PC-3 (cell line): Measurements from ENCODE around the gene STUB1. TPM values are rescaled to one million over a fixed set of nuclear protein-coding genes. Genes with fewer than 3 reads are reported as not detected.

ENCODE experiments used
- ATAC-seq: fragments of 200-7000 bp; cut with Tn5 transposase; 2 replicates; pipeline ENCODE4 v1.9.1; 2020; ENCODE audit warnings: mild to moderate bottlenecking, moderate library complexity
- BruUV-seq: library from RNA; stranded (reverse); fragments of 400-500 nt; replicated peaks from 2 replicates; lab custom pipeline; 2021; lab: Mats Ljungman, UMichigan
- CTCF ChIA-PET: fragments of 300-600 bp; sonication (Branson Sonifier 250); formaldehyde crosslinking; loops from one replicate; lab custom pipeline; 2022; ENCODE audit warnings: antibody characterized with exemption; lab: Charles Lee
- POLR2A ChIA-PET: fragments of 300-600 bp; sonication (Branson Sonifier 250); formaldehyde crosslinking; loops from one replicate; lab custom pipeline; 2022; ENCODE audit warnings: antibody characterized with exemption; ENCODE audit not compliant: unreplicated experiment; lab: Charles Lee
- DNase-seq: peaks from one replicate; pipeline ENCODE4 v3.0.0-alpha.2; 2015
- H2AFZ ChIP-seq: fragments of 300-600 bp; sonication (generic); 2 replicates; pipeline ENCODE4 v1.6.0; 2016; ENCODE audit warnings: antibody characterized with exemption, low read length
- H3F3A ChIP-seq: fragments of 300-600 bp; sonication (generic); one replicate; pipeline ENCODE4 v1.6.0; 2017; ENCODE audit warnings: antibody characterized with exemption, low read length, control low read depth, mild to moderate bottlenecking; ENCODE audit not compliant: unreplicated experiment
- H3K27ac ChIP-seq: fragments of 300-600 bp; sonication (generic); 2 replicates; pipeline ENCODE4 v1.5.1; 2016; ENCODE audit warnings: mild to moderate bottlenecking, low read length
- H3K27me3 ChIP-seq: fragments of 300-600 bp; sonication (generic); 2 replicates; pipeline ENCODE4 v1.6.1; 2016; ENCODE audit warnings: low read length, mixed read lengths
- H3K36me3 ChIP-seq: fragments of 300-600 bp; sonication (generic); 2 replicates; pipeline ENCODE4 v1.6.1; 2016; ENCODE audit warnings: low read depth, mixed run types, low read length, mixed read lengths
- H3K4me1 ChIP-seq: fragments of 300-600 bp; sonication (generic); 2 replicates; pipeline ENCODE4 v1.5.1; 2016; ENCODE audit warnings: low read length; ENCODE audit not compliant: insufficient read depth
- H3K4me2 ChIP-seq: fragments of 300-600 bp; sonication (generic); 2 replicates; pipeline ENCODE4 v1.6.0; 2016; ENCODE audit warnings: low read length
- H3K4me3 ChIP-seq: fragments of 300-600 bp; sonication (generic); 2 replicates; pipeline ENCODE4 v1.5.1; 2016; ENCODE audit warnings: mild to moderate bottlenecking, low read length, mixed read lengths
- H3K79me2 ChIP-seq: fragments of 300-600 bp; sonication (generic); 2 replicates; pipeline ENCODE4 v1.6.1; 2017; ENCODE audit warnings: low read length, mixed read lengths
- H3K9ac ChIP-seq: fragments of 300-600 bp; sonication (generic); 2 replicates; pipeline ENCODE4 v1.6.0; 2016; ENCODE audit warnings: mild to moderate bottlenecking, low read length
- H3K9me2 ChIP-seq: fragments of 300-600 bp; sonication (generic); replicated peaks from 2 replicates; pipeline ENCODE4 v1.6.1; 2016; ENCODE audit warnings: mixed run types, low read length, mixed read lengths
- H3K9me3 ChIP-seq: fragments of 300-600 bp; sonication (generic); 2 replicates; pipeline ENCODE4 v1.6.1; 2016; ENCODE audit warnings: low read length, mixed read lengths
- H4K20me1 ChIP-seq: fragments of 300-600 bp; sonication (generic); 2 replicates; pipeline ENCODE4 v1.6.1; 2016; ENCODE audit warnings: low read length, mixed read lengths
- CTCF ChIP-seq: fragments of 300-600 bp; sonication (generic); conservative IDR thresholded peaks from 2 replicates; pipeline ENCODE4 v1.5.1; 2017; ENCODE audit warnings: antibody characterized with exemption, low read depth, mild to moderate bottlenecking, low read length
- EZH2 ChIP-seq: fragments of 300-600 bp; sonication (generic); IDR thresholded peaks from one replicate; pipeline ENCODE4 v1.6.1; 2017; ENCODE audit warnings: antibody characterized with exemption, mild to moderate bottlenecking, low read length; ENCODE audit not compliant: unreplicated experiment
- EZH2phosphoT487 ChIP-seq: fragments of 300-600 bp; sonication (generic); IDR thresholded peaks from 2 replicates; pipeline ENCODE4 v1.6.1; 2018; ENCODE audit warnings: mild to moderate bottlenecking, antibody characterized with exemption, low read length, borderline replicate concordance
- intact Hi-C: fragments of 100-400 bp; cut with micrococcal nuclease; formaldehyde crosslinking; loops from 2 replicates; pipeline ENCODE4 v1.9.0; 2023
- total RNA-seq: library from RNA; depleted of rRNA; stranded (reverse); fragments of >200 nt; gene quantifications from 2 replicates; pipeline ENCODE4 v1.2.3, GENCODE V29; 2014

STUB1 gene
- total RNA-seq, 1 experiment from 2014 or later: 152 TPM

DNA sequence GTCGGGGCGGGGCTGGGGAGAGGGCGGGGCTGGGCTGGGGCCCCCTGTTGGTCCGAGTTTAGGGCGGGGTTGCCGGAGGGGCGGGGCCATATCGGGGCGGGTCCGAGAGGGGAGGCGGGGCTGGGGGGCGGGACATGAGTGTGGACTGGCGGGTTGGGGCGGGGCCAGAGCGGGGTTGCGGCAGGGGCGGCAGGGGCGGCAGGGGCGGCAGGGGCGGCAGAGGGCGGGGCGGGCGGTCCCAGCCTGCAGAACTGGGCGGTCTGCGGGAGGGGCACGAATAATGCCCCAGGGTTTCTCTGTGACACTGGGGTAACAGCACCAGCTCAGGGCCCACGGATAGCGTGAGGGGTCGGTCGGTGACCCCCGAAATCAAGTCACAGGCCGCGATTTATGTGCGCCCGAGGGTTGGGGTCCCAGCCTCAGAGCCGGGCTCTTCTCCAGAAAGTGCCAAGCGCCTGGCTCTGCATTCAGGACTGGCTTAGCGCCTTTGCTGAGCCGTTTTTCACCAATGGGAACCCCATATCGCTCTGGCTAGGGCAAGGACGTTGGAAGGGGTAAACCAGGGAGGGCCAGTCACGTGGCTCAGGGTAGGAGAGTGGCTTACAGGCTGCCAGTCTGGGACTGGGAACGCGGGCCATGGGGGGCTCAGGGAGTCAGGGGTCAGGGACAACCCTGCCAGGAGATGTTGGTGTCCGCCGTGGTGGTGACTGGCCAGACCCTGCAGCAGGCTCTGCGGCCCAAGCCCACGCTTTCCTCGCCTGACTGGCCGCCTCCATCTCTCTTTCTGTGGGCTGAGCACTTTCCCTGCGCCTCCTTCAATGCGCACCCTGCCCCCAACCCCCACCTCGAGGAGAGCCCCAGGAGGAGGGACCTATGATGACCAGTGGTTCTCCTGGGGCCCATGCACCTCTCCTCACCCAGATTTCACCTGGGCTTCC is 42.9 kb upstream of the STUB1 start:
- peak overlapping the region; percentile 66; the same call in 1 of the 2 replicates for H2AFZ ChIP-seq
- peak overlapping the region; percentile 97 for H3K4me2 ChIP-seq
- H3K36me3 ChIP-seq: no peaks in the 10 kb centered on the region
- H4K20me1 ChIP-seq: no peaks in the 10 kb centered on the region
- CTCF ChIA-PET: no interaction called here
- H3K79me2 ChIP-seq: peaks cover 14% of the 10 kb centered on the region
- peak overlapping the region; percentile 90 for H3K4me3 ChIP-seq
- H3K4me1 ChIP-seq: peaks cover 3% of the 10 kb centered on the region; the same call in 1 of the 2 replicates
- no peaks in the 10 kb centered on the region for H3K9me2 ChIP-seq
- H3K27me3 ChIP-seq: no peaks in the 10 kb centered on the region
- H3F3A ChIP-seq: no peaks in the 10 kb centered on the region
- no peaks in the 10 kb centered on the region for H3K9me3 ChIP-seq
- no TSS peak for BruUV-seq
- POLR2A ChIA-PET: no interaction called here
- H3K27ac ChIP-seq: no peak overlapping the region
- TF ChIP-seq EZH2 (no peak), EZH2phosphoT487 (no peak), CTCF (no peak)
- ATAC-seq: no peak; the same call in 1 of the 2 replicates
- peak; percentile 71 for DNase-seq
- intact Hi-C loops: loop anchor here (5.0 kb wide), 1 partner anchor 50 kb away; no protein-coding TSS in a partner anchor
- H3K9ac ChIP-seq: peak overlapping the region; percentile 83; the same call in 1 of the 2 replicates

GRCh38 chr16:638034-638543 is 42.1 kb upstream of the STUB1 start:
- ATAC-seq: no peak
- H3K9me3 ChIP-seq: no peaks in the 10 kb centered on the region
- no peaks in the 10 kb centered on the region for H3K27me3 ChIP-seq
- H3K4me3 ChIP-seq: no peak overlapping the region
- intact Hi-C loops: loop anchor here (5.0 kb wide), 1 partner anchor 51 kb away; no protein-coding TSS in a partner anchor
- DNase-seq: no peak
- POLR2A ChIA-PET: no interaction called here
- no peaks in the 10 kb centered on the region for H3F3A ChIP-seq
- H3K27ac ChIP-seq: no peak overlapping the region
- BruUV-seq: no TSS peak
- CTCF ChIA-PET: no interaction called here
- no peak overlapping the region for H2AFZ ChIP-seq
- TF ChIP-seq EZH2phosphoT487 (no peak), CTCF (no peak), EZH2 (no peak)
- H3K36me3 ChIP-seq: no peaks in the 10 kb centered on the region
- H3K4me1 ChIP-seq: peaks cover 9% of the 10 kb centered on the region; the same call in 1 of the 2 replicates
- H3K4me2 ChIP-seq: no peak overlapping the region
- H3K79me2 ChIP-seq: peaks cover 21% of the 10 kb centered on the region
- no peaks in the 10 kb centered on the region for H4K20me1 ChIP-seq
- no peak overlapping the region for H3K9ac ChIP-seq
- H3K9me2 ChIP-seq: no peaks in the 10 kb centered on the region
